NCI-H2107 (cell line): ENCODE measurements around the gene C9orf50.
"Not testable (repeated sequence)": the region's sequence is repeated elsewhere in the genome, so short reads cannot be mapped to it uniquely, and the experiment has no call there.

Experiments
- DNase-seq: peaks from one replicate; lab custom pipeline; 2025; lab: John Stamatoyannopoulos, UW

Gene C9orf50

GRCh38 chr9:129648092-129648763, 27.3 kb upstream of the C9orf50 start:
- DNase-seq, result no peak

DNA sequence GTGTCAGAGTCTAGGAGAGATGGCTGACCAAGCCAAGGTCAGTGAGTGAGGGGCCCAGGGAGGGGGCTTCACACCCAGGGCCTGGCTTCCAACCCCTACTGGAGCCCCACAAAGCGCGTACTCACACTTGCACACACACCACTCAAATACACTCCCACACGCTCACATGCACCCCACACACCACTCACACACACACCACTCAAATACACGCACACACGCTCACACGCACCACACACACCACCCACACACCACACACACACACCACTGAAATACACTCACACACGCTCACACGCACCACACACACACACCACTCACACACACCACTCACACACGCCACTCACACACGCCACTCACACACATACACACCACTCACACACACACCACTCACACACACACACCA, 26.7 kb upstream of the C9orf50 start:
- DNase-seq, result no peak

DNA sequence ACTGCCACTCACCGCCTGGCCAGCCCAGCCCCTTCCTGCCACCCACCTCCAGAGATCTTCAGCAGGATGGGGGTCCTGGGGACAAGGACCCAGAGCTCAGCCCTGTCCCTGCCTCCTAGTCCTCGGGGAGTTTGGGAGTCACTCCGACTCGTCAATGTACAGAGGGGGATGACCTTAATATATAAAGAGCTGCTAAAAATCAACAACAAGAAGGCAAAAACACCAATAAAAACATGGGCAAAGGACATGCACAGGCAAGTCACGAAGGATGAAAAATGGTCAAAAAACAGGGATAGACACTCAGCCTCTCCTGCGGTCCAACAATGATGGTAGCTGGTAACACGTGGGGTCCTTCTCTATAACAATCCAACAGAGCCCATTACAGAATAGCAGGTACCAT, 25.8 kb upstream of the C9orf50 start:
- DNase-seq, result no peak

DNA sequence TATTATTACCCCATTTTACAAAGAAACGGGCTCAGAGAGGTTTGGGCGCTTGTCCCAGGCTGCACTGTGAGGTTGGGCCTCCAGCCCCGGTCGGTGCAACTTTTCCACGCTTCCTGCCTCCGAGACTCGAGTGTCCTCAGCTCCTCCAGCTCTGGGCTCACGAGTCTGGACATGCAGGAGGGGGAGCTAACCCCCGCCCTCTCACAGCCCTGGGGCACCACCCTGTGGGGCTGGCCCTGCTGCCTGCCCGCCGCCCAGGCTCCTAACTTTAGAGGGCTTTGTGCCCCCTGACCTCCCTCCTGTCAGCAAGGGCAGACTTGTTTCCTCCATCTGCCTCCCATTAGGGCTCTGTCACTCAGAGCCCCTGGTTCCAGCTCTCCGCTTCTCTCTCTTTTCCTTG, 25.4 kb upstream of the C9orf50 start:
- no peak for DNase-seq

- DNase-seq, result no peak
These were observed 24.0 kb upstream of the C9orf50 start for GRCh38 chr9:129644902-129645301.

- no peak for DNase-seq
These were observed 23.5 kb upstream of the C9orf50 start for GRCh38 chr9:129644365-129644764.

- no peak for DNase-seq
These were observed 22.8 kb upstream of the C9orf50 start for GRCh38 chr9:129643706-129644105.

GRCh38 chr9:129641750-129642585, 21.1 kb upstream of the C9orf50 start, which contains the start of gene ASB6:
Gene ASB6, minus strand, starts transcription at chr9:129642151. Its CDS starts 152 bp downstream, at chr9:129641999.
- peak; percentile 76 for DNase-seq

GRCh38 chr9:129640871-129641749, 20.2 kb upstream of the C9orf50 start:
- no peak for DNase-seq

DNA sequence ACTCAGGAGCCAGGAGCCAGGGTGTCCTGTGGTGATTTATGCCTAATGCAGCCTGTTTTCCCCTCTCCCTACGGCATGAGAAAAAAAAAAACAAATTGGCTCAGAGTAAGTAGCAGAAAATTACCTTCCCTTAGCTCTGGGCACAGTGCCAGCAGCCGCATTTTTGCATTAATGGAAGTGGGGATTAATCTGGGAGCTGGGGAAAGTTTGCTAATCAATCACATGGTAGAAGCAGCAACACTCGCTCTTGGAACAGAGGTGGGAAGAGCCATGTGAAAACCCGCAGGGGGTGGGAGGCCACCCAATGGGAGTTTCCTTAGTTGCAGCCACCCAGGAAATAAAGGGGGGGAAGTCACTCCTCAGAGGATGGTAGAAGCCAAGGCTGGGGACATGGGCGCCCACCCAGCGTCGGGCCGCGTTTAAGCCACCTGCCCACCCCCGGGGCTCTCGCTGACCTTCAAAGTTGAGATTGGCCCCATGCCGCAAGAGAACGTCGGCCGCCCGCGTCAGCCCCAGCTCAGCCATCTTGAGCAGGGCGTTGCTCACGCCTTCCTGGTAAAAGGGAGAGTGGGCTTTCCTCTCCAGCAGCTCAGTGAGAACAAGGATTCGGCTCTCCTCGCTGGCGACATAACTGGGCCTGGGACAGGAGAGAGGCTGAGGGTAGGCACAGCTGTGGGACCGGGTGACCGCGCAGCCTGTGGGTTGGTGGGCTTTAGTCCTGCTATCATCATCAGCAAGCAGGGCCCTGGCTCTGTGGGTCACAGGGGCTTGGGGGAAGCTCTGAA, 19.4 kb upstream of the C9orf50 start:
- peak; percentile 57 for DNase-seq

DNA sequence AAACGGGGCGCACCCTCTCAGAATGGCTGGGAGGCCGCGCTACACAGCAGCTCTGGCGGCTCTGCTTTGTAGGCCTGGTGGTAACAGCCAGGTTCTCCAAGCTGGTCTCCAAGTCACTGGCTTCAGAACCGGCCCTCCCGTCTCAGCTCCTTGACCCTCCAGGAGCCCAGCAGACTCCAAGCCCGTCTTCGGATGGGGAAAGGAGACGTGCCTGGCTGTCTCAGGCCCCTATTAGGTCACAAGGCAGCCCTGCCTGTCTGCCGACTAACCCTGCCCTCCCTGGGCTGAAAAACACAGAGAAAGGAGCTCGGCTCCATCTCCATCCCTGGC, 18.8 kb upstream of the C9orf50 start:
- no peak for DNase-seq

- DNase-seq, result no peak
These were observed 18.2 kb upstream of the C9orf50 start for GRCh38 chr9:129639034-129639630.

DNA sequence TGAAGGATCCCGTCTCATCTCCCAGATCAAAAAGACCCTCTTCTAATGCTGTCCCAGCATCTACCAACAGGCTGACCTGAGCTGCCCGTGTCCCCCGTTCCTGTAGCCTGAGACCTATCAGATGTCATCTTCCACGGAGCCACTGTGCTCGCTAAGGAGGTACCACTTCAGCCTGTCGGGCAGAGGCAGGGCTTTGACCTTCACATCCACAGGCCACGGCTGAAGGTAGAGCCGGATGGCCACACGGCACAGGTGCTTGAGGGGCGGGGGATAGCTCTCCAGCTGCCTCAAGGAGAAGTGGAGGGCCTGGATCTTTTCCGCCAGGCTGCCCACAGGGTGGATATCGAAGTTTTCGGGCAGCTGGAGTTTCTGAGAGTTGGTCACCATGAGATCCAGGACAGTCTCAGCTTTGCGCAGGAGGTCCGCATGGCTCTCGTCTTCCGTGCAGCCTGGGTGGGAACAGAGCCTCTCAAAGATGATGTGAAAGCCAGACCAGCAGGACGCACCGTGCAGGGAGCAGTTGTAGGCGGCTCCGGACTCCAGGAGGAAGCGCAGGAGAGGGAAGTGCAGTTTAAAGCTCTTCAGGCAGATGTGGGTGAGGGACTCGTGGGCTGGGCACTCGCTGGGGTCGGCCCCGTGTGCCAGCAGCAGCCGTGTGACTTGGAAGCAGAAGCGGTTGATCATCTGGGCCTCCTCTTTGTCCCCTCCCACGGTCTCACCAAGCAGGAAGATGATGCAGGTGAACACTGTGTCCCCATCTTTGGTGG, 17.0 kb upstream of the C9orf50 start:
- DNase-seq, result no peak

GRCh38 chr9:129637102-129637501, 16.2 kb upstream of the C9orf50 start:
- DNase-seq, result no peak

DNA sequence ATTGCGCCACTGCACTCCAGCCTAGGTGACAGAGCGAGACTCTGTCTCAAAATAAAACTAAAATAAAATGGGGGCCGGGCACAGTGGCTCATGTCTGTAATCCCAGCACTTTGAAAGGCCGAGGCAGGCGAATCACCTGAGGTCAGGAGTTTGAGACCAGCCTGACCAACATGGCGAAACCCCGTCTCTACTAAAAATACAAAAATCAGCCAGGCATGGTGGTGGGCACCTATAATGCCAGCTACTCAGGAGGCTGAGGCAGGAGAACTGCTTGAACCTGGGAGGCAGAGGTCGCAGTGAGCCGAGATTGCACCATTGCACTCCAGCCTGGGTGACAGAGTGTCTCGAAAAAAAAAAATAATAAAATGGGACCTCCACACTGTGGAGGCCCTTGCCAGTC, 15.4 kb upstream of the C9orf50 start:
- not testable (repeated sequence) for DNase-seq

- no peak for DNase-seq
These were observed 14.5 kb upstream of the C9orf50 start for GRCh38 chr9:129635099-129636065.

- no peak for DNase-seq
These were observed 12.9 kb upstream of the C9orf50 start for GRCh38 chr9:129633848-129634247.

DNA sequence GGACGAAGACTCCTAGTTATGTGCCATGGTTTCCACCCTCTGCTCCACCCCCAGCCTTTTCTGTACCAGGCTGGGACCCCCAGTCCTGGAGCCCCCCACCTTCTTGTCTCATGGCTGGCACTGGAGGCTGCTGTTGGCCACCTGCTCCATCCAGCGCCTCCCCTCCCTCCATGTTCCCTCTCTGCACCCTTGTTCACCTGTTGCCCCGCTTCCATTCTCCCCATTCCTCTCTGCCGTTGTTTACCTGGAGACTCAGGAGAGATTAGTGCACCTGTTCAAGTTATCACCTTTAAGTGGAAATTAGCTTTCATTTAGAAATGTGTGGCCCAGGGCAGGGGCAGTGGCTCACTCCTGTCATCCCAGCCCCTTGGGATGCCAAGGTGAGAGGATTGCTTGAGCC, 12.3 kb upstream of the C9orf50 start:
- DNase-seq, result no peak

DNA sequence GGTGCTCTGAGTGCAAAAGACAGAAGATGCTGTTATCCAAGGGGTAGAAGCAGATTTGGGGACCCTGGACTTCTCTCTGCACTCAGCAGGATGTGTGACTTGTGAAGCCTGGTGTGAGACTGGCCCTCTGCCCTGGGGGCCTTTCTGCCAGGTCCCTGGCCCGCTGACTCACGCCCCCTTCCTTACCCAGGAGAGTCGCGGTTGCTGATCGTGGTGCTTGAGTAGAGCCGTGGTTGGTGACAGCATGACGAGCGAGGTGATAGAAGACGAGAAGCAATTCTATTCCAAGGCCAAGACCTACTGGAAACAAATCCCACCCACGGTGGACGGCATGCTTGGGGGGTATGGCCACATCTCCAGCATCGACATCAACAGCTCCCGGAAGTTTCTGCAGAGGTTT, 11.6 kb upstream of the C9orf50 start:
- DNase-seq, result no peak
